CD4-positive, alpha-beta T cell treated with Interleukin-4 for 4 hours (primary cell): ENCODE results near the gene DIPK1B.
"Not testable (repeated sequence)": the region's sequence is repeated elsewhere in the genome, so short reads cannot be mapped to it uniquely, and the experiment has no call there.

Source experiments
- DNase-seq: peaks from one replicate; pipeline ENCODE4 v3.0.0-alpha.2; 2020

DIPK1B gene

GRCh38 chr9:136700304-136700703, 12.1 kb upstream of the DIPK1B start:
- DNase-seq, result no peak

GRCh38 chr9:136700959-136701667, 11.3 kb upstream of the DIPK1B start:
- DNase-seq, result peak; percentile 40

- no peak for DNase-seq
Measured at GRCh38 chr9:136701668-136702053, 10.7 kb upstream of the DIPK1B start.

GRCh38 chr9:136703276-136703860, 9.0 kb upstream of the DIPK1B start:
- no peak for DNase-seq

GRCh38 chr9:136704741-136705140, 7.6 kb upstream of the DIPK1B start:
- not testable (repeated sequence) for DNase-seq

- DNase-seq, result no peak
Measured at GRCh38 chr9:136705564-136705963, 6.8 kb upstream of the DIPK1B start.

- DNase-seq, result no peak
Measured at GRCh38 chr9:136707011-136707410, 5.4 kb upstream of the DIPK1B start.

GRCh38 chr9:136707849-136708517, 4.4 kb upstream of the DIPK1B start:
- DNase-seq, result no peak

GRCh38 chr9:136709454-136710109, 2.8 kb upstream of the DIPK1B start:
- no peak for DNase-seq

GRCh38 chr9:136710543-136710942, 1.8 kb upstream of the DIPK1B start:
- no peak for DNase-seq

- not testable (repeated sequence) for DNase-seq
Measured at GRCh38 chr9:136711219-136711648, 1.1 kb upstream of the DIPK1B start.

- no peak for DNase-seq
Measured at GRCh38 chr9:136712690-136713544, 545 bp downstream of the DIPK1B start.

GRCh38 chr9:136713550-136713949, 1.2 kb downstream of the DIPK1B start:
- no peak for DNase-seq

- DNase-seq, result no peak
Measured at GRCh38 chr9:136714096-136714892, 1.9 kb downstream of the DIPK1B start.

GRCh38 chr9:136714893-136715274, 2.5 kb downstream of the DIPK1B start:
- DNase-seq, result no peak

GRCh38 chr9:136717399-136717798, 5.0 kb downstream of the DIPK1B start:
- DNase-seq, result no peak

GRCh38 chr9:136718345-136719194, 6.2 kb downstream of the DIPK1B start:
- no peak for DNase-seq

GRCh38 chr9:136719195-136719880, 7.0 kb downstream of the DIPK1B start:
- DNase-seq, result no peak

GRCh38 chr9:136720251-136720897, 8.0 kb downstream of the DIPK1B start:
- DNase-seq, result no peak

- DNase-seq, result no peak
Measured at GRCh38 chr9:136720898-136721338, 8.5 kb downstream of the DIPK1B start.
